Heart left ventricle (tissue), 16 donors: ENCODE data around the gene RHOH. TPM values are rescaled to one million over a fixed set of nuclear protein-coding genes. Genes with fewer than 3 reads are reported as not detected.

ENCODE experiments used
- ATAC-seq, 4 donors: fragments of 200-7000 bp; cut with Tn5 transposase; one replicate each; pipeline ENCODE4 v1.9.1; 2020 to 2022; ENCODE audit warnings: moderate library complexity in 4 of 4, mild to moderate bottlenecking in 3 of 4, moderate number of reproducible peaks in 1 of 4
- DNase-seq, 5 donors: peaks; one replicate each; pipeline ENCODE4 v3.0.0-alpha.2; 2020
- H3K27ac ChIP-seq, 12 donors: fragments of 200-600 bp; sonication (generic) in 4 of 12; one replicate each; pipeline versions ENCODE4 v1.5.0 to v1.8.0; 2016 to 2022; ENCODE audit warnings: mild to moderate bottlenecking in 2 of 12
- H3K27me3 ChIP-seq, 9 donors: fragments of 200-600 bp; sonication (generic) in 2 of 9; one replicate each; pipeline versions ENCODE4 v1.5.1 to v1.8.0; 2016 to 2022; ENCODE audit warnings: mild to moderate bottlenecking in 3 of 9
- H3K36me3 ChIP-seq, 9 donors: fragments of 200-600 bp; sonication (generic) in 2 of 9; one replicate each; pipeline versions ENCODE4 v1.5.0 to v1.8.0; 2018 to 2022; ENCODE audit warnings: mild to moderate bottlenecking in 2 of 9
- H3K4me1 ChIP-seq, 12 donors: fragments of 200-600 bp; sonication (generic) in 4 of 12; one replicate each; pipeline versions ENCODE4 v1.5.0 to v1.8.0; 2016 to 2022; ENCODE audit warnings: mild to moderate bottlenecking in 3 of 12
- H3K4me3 ChIP-seq, 12 donors: fragments of 200-600 bp; sonication (generic) in 4 of 12; one replicate each; pipeline versions ENCODE4 v1.5.0 to v1.8.0; 2017 to 2022; ENCODE audit warnings: mild to moderate bottlenecking in 9 of 12, moderate library complexity in 4 of 12
- H3K9me3 ChIP-seq, 12 donors: fragments of 200-600 bp; sonication (generic) in 4 of 12; one replicate each; pipeline versions ENCODE4 v1.5.0 to v1.8.0; 2016 to 2022; ENCODE audit warnings: mild to moderate bottlenecking in 1 of 12
- POLR2A ChIP-seq, 2 donors: fragments of 450-650 bp; IDR thresholded peaks; one replicate each; pipeline ENCODE4 v1.6.1; 2017; ENCODE audit warnings: antibody characterized with exemption in 2 of 2, mild to moderate bottlenecking in 2 of 2, moderate library complexity in 2 of 2
- WGBS, 4 donors: extraction: QIAGEN DNeasy Blood & Tissue Kit in 2 of 4; methylation state at CpG; one replicate each; pipeline versions ENCODE4 v1.1.5 to v1.1.7; 2013 to 2018; 5-methylcytosine and 5-hydroxymethylcytosine counted together
- intact Hi-C, 10 donors: fragments of 100-400 bp; cut with DNase I; formaldehyde crosslinking; loops; one replicate each; pipeline versions ENCODE4 v1.11.1 to v1.14.2; 2022
- polyA plus RNA-seq, 2 donors: library from polyadenylated mRNA; stranded (reverse); fragments of 200-250 nt; gene quantifications; one replicate each; pipeline ENCODE4 v1.2.3, GENCODE V29; 2013
- total RNA-seq, 9 donors: library from RNA; depleted of rRNA in 2 of 9; stranded (reverse); fragments of >200 nt in 2 of 9; fragmentation: NEBNext Ultra II Directional in 3 of 9; extraction: Animal tissue kit (Norgen Biotek cat#: 25700) in 3 of 9; gene quantifications; one replicate each; pipeline versions ENCODE4 v1.1.0 to v1.2.4, GENCODE V29; 2016 to 2023
- TF ChIP-seq, protein P1 (sequence below), 12 donors: fragments of 200-600 bp; sonication (generic) in 4 of 12; IDR thresholded peaks; one replicate each; pipeline versions ENCODE4 v1.5.0 to v1.8.0; 2018 to 2022; ENCODE audit warnings: antibody characterized with exemption in 12 of 12, mild to moderate bottlenecking in 5 of 12
- donor health status: ischemic (EF 13 %, LVEDD 7.1; RV severe dilation, severe dysfunction).
- donor health status: healthy with polysubstance abuse.
- donor health status: DM: no; HTN: yes; CAD: no.
- donor health status: DM: no; HTN: no; CAD: no.
- donor health status: ischemic (EF 25% LVEDD 6.9; RV normal size, moderate dysfunction).
- donor health status: ischemic (EF 25% LVEDD 5.7; RV mildly dilated, moderate dysfunction).
- donor health status: healthy.
- donor health status: DM: yes; HTN: yes; CAD: no.
- donor health status: ischemic (EF 35%, LVEDD 5.7; RV mildly dilated, moderate dysfunction).
- donor health status: nonischemic (EF 11% LVEDD 7.7; RV severe dilation, severe dysfunction).
- donor health status: DM: yes; HTN: yes; CAD: no.
- donor health status: PGD.
- donor health status: ischemic (EF 29% LVEDD 5.4; RV normal size, mild dysfunction).
- donor health status: nonischemic (EF 23%, LVEDD 6.1; RV moderate dilation, normal function).

Gene RHOH
- total and polyA plus RNA-seq, 11 donors: 0.30 to 6.6 (median 0.59) TPM; not detected in 5

DNA sequence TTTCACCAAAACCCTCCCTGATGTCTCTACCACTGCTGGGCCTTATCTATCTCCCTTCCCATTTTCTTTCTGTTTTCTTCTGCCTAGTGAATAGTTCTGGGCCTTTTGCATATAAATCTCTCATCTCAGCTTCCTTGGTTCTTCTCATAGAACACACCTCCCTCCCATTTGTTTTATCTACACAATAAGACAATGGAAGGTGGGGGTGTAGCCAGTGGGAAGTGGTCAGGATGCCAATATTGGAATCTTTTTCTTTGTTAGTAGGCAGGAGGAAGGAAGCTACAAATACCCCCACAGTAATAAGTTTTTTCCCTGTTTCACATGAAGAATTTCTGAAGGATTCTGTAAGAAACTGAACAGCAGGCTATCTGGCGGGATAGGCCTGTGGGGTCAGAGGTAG, 30.9 kb upstream of the RHOH start:
- DNase-seq: no peak
- peak overlapping the region in 1 of 12 donors; percentile 15 for H3K27ac ChIP-seq
- WGBS, 4 donors: 70 to 87% (median 76%) methylated on average over 1 of the region's 1 CpG
- TF ChIP-seq, protein P1, sequence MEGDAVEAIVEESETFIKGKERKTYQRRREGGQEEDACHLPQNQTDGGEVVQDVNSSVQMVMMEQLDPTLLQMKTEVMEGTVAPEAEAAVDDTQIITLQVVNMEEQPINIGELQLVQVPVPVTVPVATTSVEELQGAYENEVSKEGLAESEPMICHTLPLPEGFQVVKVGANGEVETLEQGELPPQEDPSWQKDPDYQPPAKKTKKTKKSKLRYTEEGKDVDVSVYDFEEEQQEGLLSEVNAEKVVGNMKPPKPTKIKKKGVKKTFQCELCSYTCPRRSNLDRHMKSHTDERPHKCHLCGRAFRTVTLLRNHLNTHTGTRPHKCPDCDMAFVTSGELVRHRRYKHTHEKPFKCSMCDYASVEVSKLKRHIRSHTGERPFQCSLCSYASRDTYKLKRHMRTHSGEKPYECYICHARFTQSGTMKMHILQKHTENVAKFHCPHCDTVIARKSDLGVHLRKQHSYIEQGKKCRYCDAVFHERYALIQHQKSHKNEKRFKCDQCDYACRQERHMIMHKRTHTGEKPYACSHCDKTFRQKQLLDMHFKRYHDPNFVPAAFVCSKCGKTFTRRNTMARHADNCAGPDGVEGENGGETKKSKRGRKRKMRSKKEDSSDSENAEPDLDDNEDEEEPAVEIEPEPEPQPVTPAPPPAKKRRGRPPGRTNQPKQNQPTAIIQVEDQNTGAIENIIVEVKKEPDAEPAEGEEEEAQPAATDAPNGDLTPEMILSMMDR (IDR thresholded peaks at IDR 0.05): no peak
- TF ChIP-seq POLR2A (IDR thresholded peaks at IDR 0.05): no peak
- H3K9me3 ChIP-seq: peaks cover 0 to 24% (median 11%) of the 10 kb centered on the region in 12 donors
- H3K4me1 ChIP-seq: no peaks in the 10 kb centered on the region
- intact Hi-C loops: no loop called here
- no peaks in the 10 kb centered on the region for H3K27me3 ChIP-seq
- peaks cover 0 to 4% (median 0%) of the 10 kb centered on the region in 9 donors for H3K36me3 ChIP-seq
- ATAC-seq: peak in 1 of 4 donors; percentile 32
- no peak overlapping the region for H3K4me3 ChIP-seq

- TF ChIP-seq, protein P1 (IDR thresholded peaks at IDR 0.05): no peak
- no peak for TF ChIP-seq POLR2A (IDR thresholded peaks at IDR 0.05)
Measured at GRCh38 chr4:40168070-40168469, 28.8 kb upstream of the RHOH start.

GRCh38 chr4:40170588-40170987, 26.2 kb upstream of the RHOH start:
- Histone ChIP-seq H3K4me3 (no peak overlapping the region), H3K27me3 (no peaks in the 10 kb centered on the region), H3K4me1 (peaks cover 0 to 8% (median 0%) of the 10 kb centered on the region in 12 donors), H3K36me3 (peaks cover 0 to 4% (median 0%) of the 10 kb centered on the region in 9 donors), H3K27ac (no peak overlapping the region), H3K9me3 (peaks cover 0 to 24% (median 11%) of the 10 kb centered on the region in 12 donors)
- ATAC-seq (no peak), DNase-seq (no peak)
- TF ChIP-seq, protein P1 (IDR thresholded peaks at IDR 0.05): no peak
- no peak for TF ChIP-seq POLR2A (IDR thresholded peaks at IDR 0.05)
- intact Hi-C loops: no loop called here

More at GRCh38 chr4:40168070-40168469, 28.8 kb upstream of the RHOH start:
- no peak overlapping the region for H3K27ac ChIP-seq
- DNase-seq (no peak), ATAC-seq (no peak)
- peaks cover 0 to 4% (median 0%) of the 10 kb centered on the region in 9 donors for H3K36me3 ChIP-seq
- no peaks in the 10 kb centered on the region for H3K4me1 ChIP-seq
- H3K4me3 ChIP-seq: no peak overlapping the region
- H3K9me3 ChIP-seq: peaks cover 0 to 24% (median 11%) of the 10 kb centered on the region in 12 donors
- intact Hi-C loops: no loop called here
- no peaks in the 10 kb centered on the region for H3K27me3 ChIP-seq

DNA sequence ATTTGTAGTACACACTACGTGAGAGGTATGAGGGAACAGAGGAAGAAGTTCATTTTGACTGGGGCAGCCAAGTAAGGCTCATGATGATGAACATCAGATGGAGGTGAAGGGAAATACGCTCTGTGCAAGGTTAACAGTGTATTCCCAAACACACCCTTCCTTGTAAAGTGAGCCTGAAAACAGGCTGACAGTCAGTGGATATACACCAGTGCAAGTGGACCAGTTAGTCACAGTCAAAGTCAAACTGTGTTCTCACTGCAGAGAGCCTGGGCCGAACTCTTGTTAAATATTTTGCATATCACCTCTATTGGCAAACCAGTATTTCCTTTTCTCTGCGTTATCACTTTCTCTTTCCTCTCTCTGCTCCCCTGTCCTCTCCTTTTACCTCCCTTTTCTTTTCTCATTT, 23.4 kb upstream of the RHOH start:
- Histone ChIP-seq H3K27ac (no peak overlapping the region), H3K36me3 (no peaks in the 10 kb centered on the region), H3K4me3 (no peak overlapping the region), H3K4me1 (peaks cover 0 to 8% (median 0%) of the 10 kb centered on the region in 12 donors), H3K9me3 (peaks cover 0 to 8% (median under 1%) of the 10 kb centered on the region in 12 donors), H3K27me3 (peaks cover 0 to 9% (median 0%) of the 10 kb centered on the region in 9 donors)
- WGBS, 4 donors: 48 to 60% (median 55%) methylated on average over 4 of the region's 4 CpGs
- no peak for TF ChIP-seq POLR2A (IDR thresholded peaks at IDR 0.05)
- TF ChIP-seq, protein P1 (IDR thresholded peaks at IDR 0.05): no peak
- ATAC-seq (no peak), DNase-seq (no peak)
- intact Hi-C loops: no loop called here
